Keratinocyte (primary cell): ENCODE measurements around the gene TSHZ1.

ENCODE experiments used
- EZH2 ChIP-seq: IDR thresholded peaks from one replicate; pipeline ENCODE4 v1.6.1; 2012; ENCODE audit warnings: inconsistent platforms, mild to moderate bottlenecking, low read length, moderate library complexity
- TF ChIP-seq, protein P1 (sequence below), 3 experiments: IDR thresholded peaks in 1 of 3; conservative IDR thresholded peaks in 1 of 3; optimal IDR thresholded peaks in 1 of 3; 2 replicates in 2 of 3; 3 replicates in 1 of 3; pipeline versions ENCODE3 to v1.5.1; 2011; ENCODE audit warnings: low read length in 3 of 3, mild to moderate bottlenecking in 3 of 3, moderate library complexity in 2 of 3, control low read depth in 1 of 3, inconsistent platforms in 1 of 3; ENCODE audit not compliant: insufficient read depth in 2 of 3; ENCODE audit errors: extremely low read depth in 1 of 3

GRCh38 chr18:75289761-75290160, 79.2 kb downstream of the TSHZ1 start:
- no peak for TF ChIP-seq EZH2
- TF ChIP-seq, protein P1, sequence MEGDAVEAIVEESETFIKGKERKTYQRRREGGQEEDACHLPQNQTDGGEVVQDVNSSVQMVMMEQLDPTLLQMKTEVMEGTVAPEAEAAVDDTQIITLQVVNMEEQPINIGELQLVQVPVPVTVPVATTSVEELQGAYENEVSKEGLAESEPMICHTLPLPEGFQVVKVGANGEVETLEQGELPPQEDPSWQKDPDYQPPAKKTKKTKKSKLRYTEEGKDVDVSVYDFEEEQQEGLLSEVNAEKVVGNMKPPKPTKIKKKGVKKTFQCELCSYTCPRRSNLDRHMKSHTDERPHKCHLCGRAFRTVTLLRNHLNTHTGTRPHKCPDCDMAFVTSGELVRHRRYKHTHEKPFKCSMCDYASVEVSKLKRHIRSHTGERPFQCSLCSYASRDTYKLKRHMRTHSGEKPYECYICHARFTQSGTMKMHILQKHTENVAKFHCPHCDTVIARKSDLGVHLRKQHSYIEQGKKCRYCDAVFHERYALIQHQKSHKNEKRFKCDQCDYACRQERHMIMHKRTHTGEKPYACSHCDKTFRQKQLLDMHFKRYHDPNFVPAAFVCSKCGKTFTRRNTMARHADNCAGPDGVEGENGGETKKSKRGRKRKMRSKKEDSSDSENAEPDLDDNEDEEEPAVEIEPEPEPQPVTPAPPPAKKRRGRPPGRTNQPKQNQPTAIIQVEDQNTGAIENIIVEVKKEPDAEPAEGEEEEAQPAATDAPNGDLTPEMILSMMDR (optimal IDR thresholded peaks at IDR 0.05 in 1 of 3, IDR thresholded peaks at IDR 0.05 in 1 of 3, conservative IDR thresholded peaks at IDR 0.05 in 1 of 3; ENCODE audit: extremely low read depth in 1 of 3, insufficient read depth in 2 of 3, low read length in 3 of 3) = no peak
